ENCODE results near the gene ESYT2. TPM values are rescaled to one million over a fixed set of nuclear protein-coding genes. Genes with fewer than 3 reads are reported as not detected.
"Not testable (repeated sequence)": the region's sequence is repeated elsewhere in the genome, so short reads cannot be mapped to it uniquely, and the experiment has no call there.

Gene ESYT2, protein sequence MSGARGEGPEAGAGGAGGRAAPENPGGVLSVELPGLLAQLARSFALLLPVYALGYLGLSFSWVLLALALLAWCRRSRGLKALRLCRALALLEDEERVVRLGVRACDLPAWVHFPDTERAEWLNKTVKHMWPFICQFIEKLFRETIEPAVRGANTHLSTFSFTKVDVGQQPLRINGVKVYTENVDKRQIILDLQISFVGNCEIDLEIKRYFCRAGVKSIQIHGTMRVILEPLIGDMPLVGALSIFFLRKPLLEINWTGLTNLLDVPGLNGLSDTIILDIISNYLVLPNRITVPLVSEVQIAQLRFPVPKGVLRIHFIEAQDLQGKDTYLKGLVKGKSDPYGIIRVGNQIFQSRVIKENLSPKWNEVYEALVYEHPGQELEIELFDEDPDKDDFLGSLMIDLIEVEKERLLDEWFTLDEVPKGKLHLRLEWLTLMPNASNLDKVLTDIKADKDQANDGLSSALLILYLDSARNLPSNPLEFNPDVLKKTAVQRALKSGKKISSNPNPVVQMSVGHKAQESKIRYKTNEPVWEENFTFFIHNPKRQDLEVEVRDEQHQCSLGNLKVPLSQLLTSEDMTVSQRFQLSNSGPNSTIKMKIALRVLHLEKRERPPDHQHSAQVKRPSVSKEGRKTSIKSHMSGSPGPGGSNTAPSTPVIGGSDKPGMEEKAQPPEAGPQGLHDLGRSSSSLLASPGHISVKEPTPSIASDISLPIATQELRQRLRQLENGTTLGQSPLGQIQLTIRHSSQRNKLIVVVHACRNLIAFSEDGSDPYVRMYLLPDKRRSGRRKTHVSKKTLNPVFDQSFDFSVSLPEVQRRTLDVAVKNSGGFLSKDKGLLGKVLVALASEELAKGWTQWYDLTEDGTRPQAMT
- 100 to 1,000 TPM; 104 to 113 TPM for total RNA-seq
- 377 to 386 reads per million in 2 donors for total RNA-seq

DNA sequence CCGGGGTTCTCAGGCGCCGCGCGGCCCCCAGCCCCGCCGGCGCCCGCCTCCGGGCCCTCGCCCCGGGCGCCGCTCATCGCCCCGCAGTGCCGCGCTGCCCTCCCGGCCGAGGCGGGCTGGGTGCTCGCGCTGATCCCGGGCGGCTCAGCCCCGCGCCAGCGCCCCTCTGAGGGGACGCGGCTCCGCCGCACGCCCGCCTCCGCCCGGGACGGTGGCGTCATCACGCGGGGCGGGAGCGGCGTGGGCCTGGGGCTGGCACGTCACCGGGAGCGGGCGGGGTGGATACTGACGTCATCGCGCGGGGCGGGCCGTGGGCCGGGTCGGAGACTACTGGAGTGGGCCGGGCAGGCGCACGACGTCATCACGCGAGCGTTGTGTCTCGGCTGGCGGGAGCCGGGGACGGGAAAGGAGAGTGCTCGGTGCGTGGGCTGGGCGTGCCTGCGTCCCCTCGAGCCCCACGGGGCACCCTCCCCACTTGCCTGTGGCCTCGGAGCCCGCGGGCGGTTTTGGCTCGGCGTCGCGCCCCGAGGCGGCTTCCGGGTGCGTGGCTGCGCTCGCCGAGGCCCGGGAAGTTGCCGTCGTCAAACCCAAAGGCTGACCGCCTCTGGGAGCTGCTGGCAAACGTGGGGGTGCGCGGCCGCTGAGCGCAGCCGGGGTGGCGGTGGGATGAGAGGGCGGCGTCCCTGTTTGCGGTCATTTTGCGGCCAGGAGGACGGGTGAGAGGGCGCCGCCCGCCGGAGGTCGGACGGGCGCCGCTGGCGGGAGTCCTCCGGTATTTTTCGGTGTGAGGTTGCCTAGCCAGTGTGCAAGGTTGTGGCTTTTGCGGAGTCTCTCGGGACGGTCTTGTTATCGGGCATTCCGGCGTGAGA lies at the start of gene ESYT2:
TSS of gene ESYT2 (minus strand) at position 168 of the 869 bp plus-strand sequence. CDS start at position 77, 91 bp downstream.
- peaks cover 22% of the 10 kb centered on the region for H3K4me1 Mint-ChIP-seq
- ATAC-seq (peak; percentile 84), DNase-seq (peak; percentile 96 to 100 (median 99))
- H3K9me3 ChIP-seq (ENCODE audit: control insufficient read depth, low read length, poor library complexity, severe bottlenecking), result no peaks in the 10 kb centered on the region
- peak within 1 kb of the TSS; percentile 95 for H3K4me3 Mint-ChIP-seq
- peak within 1 kb of the TSS; percentile 97 for H3K27ac Mint-ChIP-seq
- no peaks in the 10 kb centered on the region for H3K27me3 Mint-ChIP-seq
- peaks cover 7% of the 10 kb centered on the region for H3K36me3 Mint-ChIP-seq (ENCODE audit: low read depth)

DNA sequence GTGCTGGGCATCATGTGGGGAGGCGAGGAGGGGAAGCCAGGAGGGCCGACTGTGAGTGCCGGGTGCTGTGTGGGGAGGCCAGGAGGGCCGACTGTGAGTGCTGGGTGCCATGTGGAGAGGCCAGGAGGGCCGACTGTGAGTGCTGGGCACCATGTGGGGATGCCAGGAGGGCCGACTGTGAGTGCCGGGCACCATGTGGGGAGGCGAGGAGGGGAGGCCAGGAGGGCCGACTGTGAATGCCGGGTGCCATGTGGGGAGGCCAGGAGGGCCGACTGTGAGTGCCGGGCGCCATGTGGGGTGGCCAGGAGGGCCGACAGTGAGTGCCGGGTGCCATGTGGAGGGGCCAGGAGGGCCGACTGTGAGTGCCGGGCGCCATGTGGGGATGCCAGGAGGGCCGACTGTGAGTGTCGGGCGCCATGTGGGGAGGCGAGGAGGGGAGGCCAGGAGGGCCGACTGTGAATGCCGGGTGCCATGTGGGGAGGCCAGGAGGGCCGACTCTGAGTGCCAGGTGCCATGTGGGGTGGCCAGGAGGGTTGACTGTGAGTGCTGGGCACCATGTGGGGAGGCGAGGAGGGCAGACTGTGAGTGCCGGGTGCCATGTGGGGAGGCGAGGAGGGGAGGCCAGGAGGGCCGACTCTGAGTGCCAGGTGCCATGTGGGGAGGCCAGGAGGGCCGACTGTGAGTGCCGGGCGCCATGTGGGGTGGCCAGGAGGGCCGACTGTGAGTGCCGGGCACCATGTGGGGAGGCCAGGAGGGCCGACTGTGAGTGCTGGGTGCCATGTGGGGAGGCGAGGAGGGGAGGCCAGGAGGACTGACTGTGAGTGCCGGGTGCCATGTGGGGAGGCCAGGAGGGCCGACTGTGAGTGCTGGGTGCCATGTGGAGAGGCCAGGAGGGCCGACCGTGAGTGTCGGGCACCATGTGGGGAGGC lies 49.1 kb upstream of the ESYT2 start:
- H3K27ac Mint-ChIP-seq; H3K4me3 Mint-ChIP-seq; H3K9me3 ChIP-seq (ENCODE audit: control insufficient read depth, low read length, poor library complexity, severe bottlenecking); H3K36me3 Mint-ChIP-seq (ENCODE audit: low read depth); H3K4me1 Mint-ChIP-seq; H3K27me3 Mint-ChIP-seq; ATAC-seq; DNase-seq: not testable (repeated sequence)

- Mint-ChIP-seq H3K36me3 (ENCODE audit: low read depth) (peaks cover 7% of the 10 kb centered on the region), H3K27ac (no peak overlapping the region), H3K4me3 (no peak overlapping the region)
Observed at GRCh38 chr7:158876984-158877383, 47.7 kb upstream of the ESYT2 start.

GRCh38 chr7:158869876-158870275 lies 40.6 kb upstream of the ESYT2 start:
- no peaks in the 10 kb centered on the region for H3K27me3 Mint-ChIP-seq
- DNase-seq, result no peak
- H3K9me3 ChIP-seq (ENCODE audit: control insufficient read depth, low read length, poor library complexity, severe bottlenecking), result no peaks in the 10 kb centered on the region
- ATAC-seq, result no peak
- H3K4me1 Mint-ChIP-seq, result peaks cover 7% of the 10 kb centered on the region
- H3K36me3 Mint-ChIP-seq (ENCODE audit: low read depth), result peaks cover 8% of the 10 kb centered on the region
- H3K27ac Mint-ChIP-seq, result no peak overlapping the region
- no peak overlapping the region for H3K4me3 Mint-ChIP-seq

More at GRCh38 chr7:158876984-158877383, 47.7 kb upstream of the ESYT2 start:
- H3K9me3 ChIP-seq (ENCODE audit: control insufficient read depth, low read length, poor library complexity, severe bottlenecking), result no peaks in the 10 kb centered on the region
- H3K27me3 Mint-ChIP-seq, result no peaks in the 10 kb centered on the region
- H3K4me1 Mint-ChIP-seq, result peaks cover 6% of the 10 kb centered on the region
- DNase-seq (no peak), ATAC-seq (no peak)

DNA sequence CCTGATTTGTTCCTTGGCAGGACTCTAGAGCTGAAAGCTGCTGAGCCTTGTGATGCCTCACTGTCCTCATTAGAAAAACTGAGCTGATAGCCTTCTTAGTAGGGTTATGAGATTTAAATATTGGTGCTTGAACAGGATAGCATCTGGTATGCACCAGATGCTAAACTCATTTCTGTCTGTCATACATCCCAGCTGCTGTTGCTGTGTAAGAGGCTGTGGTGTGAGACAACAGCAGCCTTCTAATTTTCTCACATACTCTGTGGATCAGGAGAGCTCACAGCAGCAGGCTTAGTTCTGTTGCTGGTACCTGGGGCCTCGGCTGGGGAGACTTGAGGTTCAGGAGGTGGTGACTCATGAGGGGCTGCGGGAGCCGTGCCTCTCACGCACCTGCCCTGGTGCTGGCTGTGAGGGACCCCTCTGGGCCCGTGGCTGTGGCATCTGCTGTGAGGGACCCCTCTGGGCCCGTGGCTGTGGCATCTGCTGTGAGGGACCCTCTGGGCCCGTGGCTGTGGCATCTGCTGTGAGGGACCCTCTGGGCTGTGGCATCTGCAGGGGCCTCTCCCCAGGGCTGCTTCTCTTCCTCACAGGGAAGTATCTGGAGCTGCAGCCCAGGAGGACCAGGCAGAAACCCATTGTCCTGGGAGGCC lies 39.6 kb upstream of the ESYT2 start:
- Mint-ChIP-seq H3K27me3 (no peaks in the 10 kb centered on the region), H3K36me3 (ENCODE audit: low read depth) (peaks cover 8% of the 10 kb centered on the region), H3K4me3 (no peak overlapping the region), H3K4me1 (peaks cover 13% of the 10 kb centered on the region), H3K27ac (no peak overlapping the region)
- DNase-seq, result no peak
- H3K9me3 ChIP-seq (ENCODE audit: control insufficient read depth, low read length, poor library complexity, severe bottlenecking), result no peaks in the 10 kb centered on the region
- ATAC-seq, result no peak

DNA sequence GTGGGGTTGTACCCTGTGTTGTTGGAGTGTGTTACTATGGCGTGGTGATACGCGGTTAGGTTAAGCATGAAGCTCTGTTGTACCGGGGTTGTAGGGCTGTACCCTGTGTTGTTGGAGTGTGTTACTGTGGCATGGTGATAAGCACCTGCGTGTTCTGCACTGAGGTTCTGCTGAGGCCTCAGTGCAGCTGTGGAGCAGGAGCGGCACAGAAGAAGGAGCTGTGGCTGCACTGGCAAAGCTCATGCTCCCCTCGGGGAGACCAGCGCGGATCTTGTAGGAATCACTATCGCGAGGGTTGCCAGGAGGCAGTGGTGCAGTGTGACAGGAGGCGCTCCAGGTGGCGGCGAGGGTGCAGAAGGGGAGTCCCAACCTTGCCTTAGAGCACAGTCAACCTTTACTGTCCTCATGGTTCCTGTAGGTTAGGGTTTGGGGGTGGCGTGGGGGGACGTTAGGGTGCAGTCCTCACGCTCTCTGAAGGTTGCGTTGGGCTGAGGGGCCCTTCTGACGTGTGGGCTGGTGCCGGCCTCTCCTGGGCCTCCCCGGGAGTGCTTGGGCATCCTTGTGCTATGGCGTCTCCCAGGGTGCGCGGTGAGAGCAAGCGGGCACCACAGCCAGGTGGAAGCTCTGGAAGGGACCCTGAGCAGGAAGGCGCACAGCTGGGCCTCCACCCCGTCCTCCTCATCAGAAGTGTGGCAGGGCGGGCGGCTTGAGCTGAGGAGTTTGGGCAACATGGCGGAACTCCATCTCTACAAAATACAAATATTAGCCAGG lies 38.1 kb upstream of the ESYT2 start:
- no peaks in the 10 kb centered on the region for H3K27me3 Mint-ChIP-seq
- H3K27ac Mint-ChIP-seq, result no peak overlapping the region
- H3K4me3 Mint-ChIP-seq, result no peak overlapping the region
- ATAC-seq, result no peak
- H3K36me3 Mint-ChIP-seq (ENCODE audit: low read depth), result peaks cover 8% of the 10 kb centered on the region
- peaks cover 18% of the 10 kb centered on the region for H3K4me1 Mint-ChIP-seq
- DNase-seq, result no peak
- H3K9me3 ChIP-seq (ENCODE audit: control insufficient read depth, low read length, poor library complexity, severe bottlenecking), result no peaks in the 10 kb centered on the region

- H3K4me1 Mint-ChIP-seq, result peaks cover 18% of the 10 kb centered on the region
- no peak overlapping the region for H3K4me3 Mint-ChIP-seq
- DNase-seq (no peak), ATAC-seq (no peak)
- H3K27ac Mint-ChIP-seq, result no peak overlapping the region
- no peaks in the 10 kb centered on the region for H3K27me3 Mint-ChIP-seq
- peaks cover 1% of the 10 kb centered on the region for H3K36me3 Mint-ChIP-seq (ENCODE audit: low read depth)
- H3K9me3 ChIP-seq (ENCODE audit: control insufficient read depth, low read length, poor library complexity, severe bottlenecking), result no peaks in the 10 kb centered on the region
Observed at GRCh38 chr7:158865977-158866376, 36.7 kb upstream of the ESYT2 start.

GRCh38 chr7:158865462-158865922 lies 36.2 kb upstream of the ESYT2 start:
- H3K36me3 Mint-ChIP-seq (ENCODE audit: low read depth), result no peaks in the 10 kb centered on the region
- ATAC-seq (no peak), DNase-seq (no peak)
- H3K27ac Mint-ChIP-seq, result peak overlapping the region; percentile 94
- no peaks in the 10 kb centered on the region for H3K9me3 ChIP-seq (ENCODE audit: control insufficient read depth, low read length, poor library complexity, severe bottlenecking)
- no peak overlapping the region for H3K4me3 Mint-ChIP-seq
- peaks cover 18% of the 10 kb centered on the region for H3K4me1 Mint-ChIP-seq
- no peaks in the 10 kb centered on the region for H3K27me3 Mint-ChIP-seq

DNA sequence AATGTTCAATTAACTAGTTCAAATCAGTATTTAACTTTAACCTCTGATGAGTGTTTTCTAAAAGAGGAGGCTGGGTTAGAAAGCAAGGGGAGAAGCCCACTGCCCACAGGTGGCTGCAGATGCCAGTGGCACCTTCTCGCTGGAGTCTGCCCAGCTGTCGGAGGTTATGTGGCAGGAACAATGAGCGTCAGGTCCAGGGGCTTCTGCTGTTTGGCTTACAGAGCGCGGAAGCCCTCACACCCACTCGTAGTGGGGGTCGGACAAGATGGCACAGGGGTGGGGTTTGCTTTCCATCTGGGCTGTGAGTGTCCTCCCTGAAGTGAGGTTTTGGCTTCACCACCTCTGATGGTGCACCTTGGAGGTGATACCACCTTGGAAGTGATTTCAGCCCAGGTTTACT lies 35.5 kb upstream of the ESYT2 start:
- H3K27ac Mint-ChIP-seq, result peak overlapping the region; percentile 94

DNA sequence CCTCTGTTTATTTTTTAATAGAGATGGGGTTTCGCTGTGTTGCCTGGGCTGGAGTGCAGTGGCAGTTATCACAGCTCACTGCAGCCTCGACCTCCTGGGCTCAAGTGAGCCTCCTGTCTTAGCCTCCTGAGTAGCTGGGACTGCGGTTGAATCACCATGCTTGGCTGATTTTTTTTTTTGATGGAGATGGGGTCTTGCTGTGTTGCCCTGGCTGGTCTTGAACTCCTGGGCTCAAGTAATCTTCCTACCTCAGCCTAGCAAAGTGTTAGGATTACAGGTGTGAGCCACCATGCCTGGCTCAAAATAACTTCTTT lies 35.2 kb upstream of the ESYT2 start:
- no peaks in the 10 kb centered on the region for H3K9me3 ChIP-seq (ENCODE audit: control insufficient read depth, low read length, poor library complexity, severe bottlenecking)
- H3K36me3 Mint-ChIP-seq (ENCODE audit: low read depth), result no peaks in the 10 kb centered on the region
- DNase-seq (no peak), ATAC-seq (no peak)
- H3K4me1 Mint-ChIP-seq, result peaks cover 18% of the 10 kb centered on the region
- peak overlapping the region; percentile 94 for H3K27ac Mint-ChIP-seq
- H3K27me3 Mint-ChIP-seq, result no peaks in the 10 kb centered on the region
- H3K4me3 Mint-ChIP-seq, result peak overlapping the region; percentile 94

More for the DNA sequence above, 35.5 kb upstream of the ESYT2 start:
- Mint-ChIP-seq H3K4me1 (peaks cover 18% of the 10 kb centered on the region), H3K36me3 (ENCODE audit: low read depth) (no peaks in the 10 kb centered on the region), H3K27me3 (no peaks in the 10 kb centered on the region), H3K4me3 (peak overlapping the region; percentile 94)
- DNase-seq, result no peak
- ATAC-seq, result no peak
- H3K9me3 ChIP-seq (ENCODE audit: control insufficient read depth, low read length, poor library complexity, severe bottlenecking), result no peaks in the 10 kb centered on the region
